Keratinocyte (primary cell): Measurements from ENCODE around the gene PILRB.
"Not testable (repeated sequence)": the region's sequence is repeated elsewhere in the genome, so short reads cannot be mapped to it uniquely, and the experiment has no call there.

Experiments used
- CTCF ChIP-seq, 3 experiments: IDR thresholded peaks in 1 of 3; conservative IDR thresholded peaks in 1 of 3; optimal IDR thresholded peaks in 1 of 3; 2 replicates in 2 of 3; 3 replicates in 1 of 3; pipeline versions ENCODE3 to v1.5.1; 2011; ENCODE audit warnings: low read length in 3 of 3, mild to moderate bottlenecking in 3 of 3, moderate library complexity in 2 of 3, control low read depth in 1 of 3, inconsistent platforms in 1 of 3; ENCODE audit not compliant: insufficient read depth in 2 of 3; ENCODE audit errors: extremely low read depth in 1 of 3
- EZH2 ChIP-seq: IDR thresholded peaks from one replicate; pipeline ENCODE4 v1.6.1; 2012; ENCODE audit warnings: inconsistent platforms, mild to moderate bottlenecking, low read length, moderate library complexity

DNA sequence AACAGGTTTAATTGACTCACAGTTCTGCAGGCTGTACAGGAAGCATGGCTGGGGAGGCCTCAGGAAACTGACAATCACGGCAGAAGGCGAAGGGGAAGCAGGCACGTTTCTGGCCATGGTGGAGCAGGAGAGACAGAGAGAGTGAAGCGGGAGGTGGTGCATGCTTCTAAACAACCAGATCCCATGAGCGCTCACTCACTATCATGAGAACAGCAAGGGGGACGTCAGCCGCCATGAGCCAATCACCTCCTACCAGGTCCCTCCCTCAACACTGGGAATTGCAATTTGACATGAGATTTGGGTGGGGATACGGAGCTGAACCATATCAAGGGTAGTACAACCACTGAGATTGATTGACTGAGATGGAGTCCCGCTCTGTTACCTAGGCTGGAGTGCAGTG lies 32.2 kb upstream of the PILRB start:
- not testable (repeated sequence) for TF ChIP-seq CTCF (optimal IDR thresholded peaks at IDR 0.05 in 1 of 3, IDR thresholded peaks at IDR 0.05 in 1 of 3, conservative IDR thresholded peaks at IDR 0.05 in 1 of 3; ENCODE audit: extremely low read depth in 1 of 3, insufficient read depth in 2 of 3, low read length in 3 of 3); EZH2
